Activated CD4-positive, alpha-beta T cell treated with anti-CD3 and anti-CD28 coated beads for 36 hours (primary cell): ENCODE data around the gene IFNA8. TPM values are rescaled to one million over a fixed set of nuclear protein-coding genes. Genes with fewer than 3 reads are reported as not detected.

ENCODE experiments used
- ATAC-seq: fragments of 200-7000 bp; cut with Tn5 transposase; one replicate; pipeline ENCODE4 v1.10.0; 2021; ENCODE audit warnings: mild to moderate bottlenecking, moderate library complexity
- CTCF ChIA-PET: fragments of 350-600 bp; sonication (Branson Sonifier 250); formaldehyde crosslinking; loops from one replicate; lab custom pipeline; 2021; ENCODE audit warnings: antibody characterized with exemption; lab: Charles Lee
- POLR2A ChIA-PET: fragments of 350-600 bp; sonication (Branson Sonifier 250); formaldehyde crosslinking; loops from one replicate; lab custom pipeline; 2021; ENCODE audit warnings: antibody characterized with exemption, inconsistent platforms; lab: Charles Lee
- DNase-seq: peaks from one replicate; pipeline ENCODE4 v3.0.0-alpha.2; 2020
- H3K27ac Mint-ChIP-seq: one replicate; pipeline ENCODE4 v1.8.0; 2021; ENCODE audit warnings: mixed read lengths
- H3K27me3 Mint-ChIP-seq: one replicate; pipeline ENCODE4 v1.8.0; 2021; ENCODE audit warnings: mixed read lengths
- H3K36me3 Mint-ChIP-seq: one replicate; pipeline ENCODE4 v1.8.0; 2021; ENCODE audit warnings: low read depth, mixed read lengths
- H3K4me1 Mint-ChIP-seq: one replicate; pipeline ENCODE4 v1.8.0; 2021; ENCODE audit warnings: mixed read lengths
- H3K4me3 Mint-ChIP-seq: one replicate; pipeline ENCODE4 v1.8.0; 2021; ENCODE audit warnings: mild to moderate bottlenecking, moderate library complexity, mixed read lengths
- H3K9me3 Mint-ChIP-seq: one replicate; pipeline ENCODE4 v1.8.0; 2021; ENCODE audit warnings: low read depth, mixed read lengths
- intact Hi-C, 2 experiments: fragments of 100-400 bp; cut with DNase I in 1 of 2; cut with micrococcal nuclease in 1 of 2; formaldehyde crosslinking; loops; one replicate each; pipeline versions ENCODE4 v1.14.2 to v1.15.1; 2022 to 2024; cut with DNase I, micrococcal nuclease
- total RNA-seq, 2 experiments: library from RNA; stranded (reverse); gene quantifications; one replicate each; pipeline ENCODE4 v1.2.3, GENCODE V29; 2021

Gene IFNA8
- total RNA-seq, 2 experiments from 2014 or later, result not detected

DNA sequence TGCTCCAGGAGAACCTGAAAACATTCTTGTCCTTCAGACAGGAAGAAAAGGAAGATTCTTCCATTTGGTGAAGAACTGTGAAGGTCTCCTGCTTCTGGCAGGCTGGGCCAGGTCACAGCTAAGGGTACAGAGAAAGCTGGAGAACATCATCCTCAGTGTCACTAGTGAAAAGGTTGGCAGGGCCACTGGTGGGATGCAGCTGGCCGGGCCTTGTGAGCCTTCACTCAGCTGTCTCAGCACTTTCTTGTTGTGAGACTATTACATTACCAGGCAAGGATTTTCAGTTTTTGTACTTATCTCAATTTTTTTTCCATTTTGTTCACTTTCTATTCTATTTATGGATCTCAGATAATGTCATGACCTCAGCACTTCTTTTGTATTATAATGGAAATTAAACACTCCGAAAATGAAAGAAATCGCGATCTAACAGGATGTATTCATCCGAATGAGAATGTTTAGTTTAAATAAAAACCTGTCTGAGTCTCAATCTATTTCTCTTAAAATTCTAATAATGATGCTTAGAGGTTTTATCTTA, 9.9 kb upstream of the IFNA8 start:
- peaks cover 54% of the 10 kb centered on the region for H3K27me3 Mint-ChIP-seq
- no peaks in the 10 kb centered on the region for H3K36me3 Mint-ChIP-seq

DNA sequence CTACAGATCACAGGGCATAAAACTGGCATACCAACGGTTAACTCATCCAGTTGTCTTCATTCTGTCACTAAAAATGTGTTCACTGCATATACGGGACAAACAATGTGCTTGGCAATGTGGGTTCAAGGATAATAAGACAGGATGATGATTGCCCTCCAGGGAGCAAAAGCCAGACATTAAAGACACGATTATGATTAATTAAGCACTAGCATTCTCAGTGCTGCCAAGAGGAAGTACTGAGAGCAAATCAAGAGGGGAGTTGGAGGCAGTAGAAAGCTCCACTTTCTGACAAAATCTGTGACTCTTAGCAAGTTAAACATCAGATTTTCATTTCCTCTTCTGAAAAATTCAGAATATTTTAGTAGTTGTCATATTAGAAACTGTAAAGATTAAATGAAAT, 9.0 kb upstream of the IFNA8 start:
- no peak overlapping the region for H3K4me3 Mint-ChIP-seq
- no peaks in the 10 kb centered on the region for H3K9me3 Mint-ChIP-seq
- ChIA-PET CTCF (interaction anchor here (0.7 to 2.8 kb wide), 2 partner anchors 69 to 195 kb away, joined by 3 to 8 read pairs; no protein-coding TSS in a partner anchor), POLR2A (no interaction called here)
- H3K4me1 Mint-ChIP-seq, result peaks cover 24% of the 10 kb centered on the region
- intact Hi-C loops, result loop anchor here (5.0 kb wide), 2 partner anchors 43 to 203 kb away; no protein-coding TSS in a partner anchor
- H3K27me3 Mint-ChIP-seq, result peaks cover 56% of the 10 kb centered on the region
- H3K36me3 Mint-ChIP-seq, result no peaks in the 10 kb centered on the region
- no peak overlapping the region for H3K27ac Mint-ChIP-seq
- ATAC-seq (no peak), DNase-seq (no peak)

More for the DNA sequence above, 9.9 kb upstream of the IFNA8 start:
- Mint-ChIP-seq H3K4me3 (no peak overlapping the region), H3K4me1 (peaks cover 24% of the 10 kb centered on the region), H3K9me3 (no peaks in the 10 kb centered on the region), H3K27ac (no peak overlapping the region)
- CTCF ChIA-PET, result interaction anchor here (0.6 to 2.8 kb wide), 7 partner anchors 7 to 147 kb away, joined by 3 to 12 read pairs (median 5); no protein-coding TSS in a partner anchor
- ATAC-seq (no peak), DNase-seq (no peak)
- POLR2A ChIA-PET, result interaction anchor here (0.6 kb wide), 1 partner anchor 351 kb away, joined by 3 read pairs; no protein-coding TSS in a partner anchor
- intact Hi-C loops, result loop anchor here (5.0 kb wide), 2 partner anchors 42 to 202 kb away; no protein-coding TSS in a partner anchor

DNA sequence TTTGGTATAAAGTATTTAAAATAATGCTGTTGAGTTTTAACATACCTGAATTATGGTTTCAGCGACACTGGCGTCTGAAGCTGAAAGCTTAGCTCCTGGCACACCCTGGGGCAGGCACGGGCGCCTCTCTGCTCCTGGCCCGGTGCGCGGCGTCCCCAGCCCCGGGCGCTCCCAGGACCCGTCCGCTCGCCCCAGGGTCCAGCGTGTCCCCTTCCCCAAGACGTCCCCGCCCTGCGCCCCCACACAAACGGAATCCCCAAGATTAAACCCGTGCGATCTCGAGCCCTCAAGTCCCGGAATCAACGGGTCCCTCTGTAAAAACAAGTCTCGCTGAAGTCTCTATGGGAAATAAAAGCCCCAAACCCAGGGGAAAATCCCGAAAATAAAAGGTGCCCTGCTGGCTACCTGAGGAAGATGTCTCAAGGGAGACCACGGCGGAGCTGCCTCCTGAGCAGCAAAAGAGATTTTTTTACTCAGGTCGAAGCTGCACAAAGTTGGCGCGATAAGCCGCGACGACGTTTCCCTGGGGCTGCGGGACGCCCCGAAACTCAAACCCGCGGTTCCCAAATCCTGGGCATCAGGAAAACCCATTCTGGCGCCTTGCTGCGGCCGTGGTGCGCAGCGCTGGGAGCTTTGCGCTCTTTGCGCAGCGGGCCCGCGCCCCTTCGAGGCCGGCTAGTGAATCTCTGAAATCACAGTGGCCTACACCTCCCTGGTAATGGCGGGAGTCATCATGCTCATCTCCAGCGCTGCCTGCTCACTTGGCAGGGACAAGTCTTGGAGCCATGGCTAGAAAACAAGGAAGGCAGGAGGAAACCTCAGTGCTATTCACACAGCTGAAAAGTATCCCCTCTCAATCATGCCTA, 6.3 kb upstream of the IFNA8 start:
- POLR2A ChIA-PET, result no interaction called here
- CTCF ChIA-PET, result interaction anchor here (0.5 to 2.0 kb wide), 15 partner anchors 8 to 778 kb away, joined by 3 to 8 read pairs (median 4); no protein-coding TSS in a partner anchor
- H3K27ac Mint-ChIP-seq, result no peak overlapping the region
- intact Hi-C loops, result no loop called here
- DNase-seq (peak; percentile 34), ATAC-seq (peak; percentile 42)
- no peaks in the 10 kb centered on the region for H3K36me3 Mint-ChIP-seq
- H3K9me3 Mint-ChIP-seq, result no peaks in the 10 kb centered on the region
- peak overlapping the region; percentile 34 for H3K4me3 Mint-ChIP-seq
- peaks cover 52% of the 10 kb centered on the region for H3K27me3 Mint-ChIP-seq
- H3K4me1 Mint-ChIP-seq, result peaks cover 16% of the 10 kb centered on the region

DNA sequence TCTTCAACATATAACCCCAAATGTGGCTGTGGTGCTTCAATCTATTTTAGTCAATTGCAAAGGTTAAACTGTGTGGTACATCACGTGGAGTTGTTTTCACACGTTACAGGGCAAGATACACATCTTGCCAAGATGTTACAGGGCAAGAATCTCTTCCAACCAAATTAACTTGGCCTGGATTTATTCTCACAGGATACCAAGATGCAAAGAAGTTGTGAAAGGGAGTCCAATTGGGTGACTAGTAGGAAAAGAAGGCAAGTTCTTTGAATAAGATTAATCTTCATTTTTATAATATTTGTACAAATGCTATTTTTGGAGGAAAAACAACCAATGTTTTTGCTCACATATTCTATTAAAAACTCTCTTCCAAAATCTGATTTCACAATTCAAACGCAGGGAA, 4.8 kb upstream of the IFNA8 start:
- CTCF ChIA-PET, result interaction anchor here (0.8 to 2.0 kb wide), 3 partner anchors 8 to 32 kb away, joined by 3 to 7 read pairs (median 4); no protein-coding TSS in a partner anchor
- peaks cover 44% of the 10 kb centered on the region for H3K27me3 Mint-ChIP-seq
- no peak overlapping the region for H3K4me3 Mint-ChIP-seq
- DNase-seq (no peak), ATAC-seq (no peak)
- POLR2A ChIA-PET, result no interaction called here
- no peaks in the 10 kb centered on the region for H3K9me3 Mint-ChIP-seq
- peaks cover 14% of the 10 kb centered on the region for H3K4me1 Mint-ChIP-seq
- H3K27ac Mint-ChIP-seq, result no peak overlapping the region
- intact Hi-C loops, result no loop called here
- no peaks in the 10 kb centered on the region for H3K36me3 Mint-ChIP-seq

DNA sequence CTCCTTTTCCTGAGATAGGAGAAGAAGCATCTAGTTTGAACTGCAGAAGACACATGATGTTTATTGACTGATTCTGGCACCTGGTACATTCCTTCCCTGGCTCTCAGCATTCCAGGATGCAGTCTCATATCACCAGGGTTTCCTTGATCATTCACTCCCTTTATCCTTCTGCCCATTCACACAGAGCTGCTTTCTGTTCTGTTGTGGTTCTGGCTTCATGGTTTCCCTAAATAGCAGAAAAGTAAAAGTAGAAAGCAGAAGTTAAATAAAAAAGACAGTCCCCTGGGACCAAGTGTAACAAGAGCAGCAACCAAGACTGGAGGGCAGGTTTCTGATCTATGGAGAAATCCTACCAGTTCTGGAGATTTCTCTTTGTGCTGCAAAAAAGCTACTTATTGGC, 3.2 kb downstream of the IFNA8 start:
- ATAC-seq (no peak), DNase-seq (no peak)
- Mint-ChIP-seq H3K27ac (no peak overlapping the region), H3K4me1 (no peaks in the 10 kb centered on the region), H3K36me3 (no peaks in the 10 kb centered on the region), H3K27me3 (peaks cover 7% of the 10 kb centered on the region), H3K9me3 (no peaks in the 10 kb centered on the region), H3K4me3 (no peak overlapping the region)
- CTCF ChIA-PET, result interaction anchor here (0.6 to 2.1 kb wide), 2 partner anchors 9 to 153 kb away, joined by 3 to 4 read pairs; no protein-coding TSS in a partner anchor
- POLR2A ChIA-PET, result no interaction called here
- intact Hi-C loops, result no loop called here

DNA sequence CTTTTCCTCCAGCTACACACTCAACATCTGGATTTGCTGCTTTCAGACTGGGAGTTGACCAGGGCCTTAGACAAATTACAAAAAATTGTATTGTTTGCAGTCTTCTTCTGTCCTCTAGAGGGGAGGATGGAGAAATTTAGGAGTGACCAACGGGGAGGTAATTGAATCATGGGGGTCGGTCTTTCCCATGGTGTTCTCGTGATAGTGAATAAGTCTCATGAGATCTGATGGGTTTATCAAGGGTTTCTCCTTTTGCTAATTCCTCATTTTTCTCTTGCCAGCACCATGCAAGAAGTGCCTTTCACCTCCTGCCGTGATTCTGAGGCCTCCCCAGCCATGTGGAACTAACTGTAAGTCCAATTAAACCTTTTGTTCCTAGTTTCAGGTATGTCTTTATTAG, 4.2 kb downstream of the IFNA8 start:
- ChIA-PET POLR2A (no interaction called here), CTCF (interaction anchor here (1.2 kb wide), 1 partner anchor 84 kb away, joined by 6 read pairs; no protein-coding TSS in a partner anchor)
- Mint-ChIP-seq H3K4me3 (no peak overlapping the region), H3K27me3 (peaks cover 5% of the 10 kb centered on the region), H3K4me1 (no peaks in the 10 kb centered on the region), H3K27ac (no peak overlapping the region), H3K9me3 (no peaks in the 10 kb centered on the region), H3K36me3 (no peaks in the 10 kb centered on the region)
- ATAC-seq (no peak), DNase-seq (no peak)
- intact Hi-C loops, result no loop called here

DNA sequence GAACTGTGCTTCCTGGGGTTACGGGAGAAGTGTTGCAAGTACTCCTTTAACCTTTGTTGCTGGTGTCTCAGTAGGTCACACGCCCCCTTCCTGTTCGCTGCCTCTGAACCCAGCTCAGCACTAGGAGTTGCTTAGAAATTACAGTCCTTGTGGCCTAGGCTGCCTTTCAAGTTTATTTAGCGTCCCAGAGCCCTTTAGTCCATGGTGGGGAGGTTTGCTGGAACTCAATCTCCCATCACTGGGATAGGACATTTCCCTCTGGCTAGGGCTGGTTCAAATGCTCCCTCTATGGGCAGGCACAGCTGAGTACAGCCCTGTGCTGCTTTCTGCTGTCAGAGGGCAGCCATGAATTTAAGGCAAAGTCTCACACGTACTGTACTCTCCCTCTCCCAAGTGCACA, 4.7 kb downstream of the IFNA8 start:
- H3K4me3 Mint-ChIP-seq, result no peak overlapping the region
- H3K36me3 Mint-ChIP-seq, result no peaks in the 10 kb centered on the region
- no peaks in the 10 kb centered on the region for H3K4me1 Mint-ChIP-seq
- intact Hi-C loops, result no loop called here
- peak; percentile 65 for ATAC-seq
- no peaks in the 10 kb centered on the region for H3K9me3 Mint-ChIP-seq
- peaks cover 5% of the 10 kb centered on the region for H3K27me3 Mint-ChIP-seq
- peak; percentile 31 for DNase-seq
- CTCF ChIA-PET, result interaction anchor here (0.5 to 1.2 kb wide), 2 partner anchors 85 to 242 kb away, joined by 3 to 6 read pairs; no protein-coding TSS in a partner anchor
- no peak overlapping the region for H3K27ac Mint-ChIP-seq
- POLR2A ChIA-PET, result no interaction called here

DNA sequence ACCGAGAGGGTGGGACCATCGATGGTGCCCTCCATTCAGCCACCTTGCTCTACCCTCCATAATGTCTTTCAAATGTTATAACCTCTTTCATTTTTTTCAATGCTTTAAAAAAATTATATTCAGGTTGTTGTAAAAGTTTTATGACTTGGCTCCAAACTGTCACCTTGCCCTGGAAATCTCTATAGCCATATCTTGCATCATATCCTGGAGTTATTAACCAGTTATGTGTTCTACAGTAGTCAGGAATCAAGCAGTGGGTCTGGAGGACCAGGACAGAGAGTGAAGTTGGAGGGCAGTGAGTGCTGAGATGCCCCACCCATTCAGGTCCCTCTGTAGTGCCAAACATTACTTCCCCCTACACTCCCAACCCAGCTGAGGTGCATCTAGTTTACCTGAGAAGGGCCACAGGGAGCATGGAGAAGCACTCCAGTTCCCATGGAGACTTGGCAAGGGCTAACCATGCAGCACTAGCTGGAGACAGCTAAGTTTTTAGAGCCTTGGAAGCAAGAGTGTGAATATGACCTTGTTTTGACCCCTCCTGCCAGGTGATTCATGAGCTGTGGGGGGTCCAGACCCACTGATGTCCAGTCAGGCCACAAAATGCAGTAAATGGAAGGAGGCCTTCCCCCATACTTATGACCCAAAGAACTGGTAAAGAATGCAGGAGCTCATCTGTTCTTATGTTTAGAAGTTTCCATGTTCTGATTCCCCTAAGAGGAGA, 5.5 kb downstream of the IFNA8 start:
- no peaks in the 10 kb centered on the region for H3K9me3 Mint-ChIP-seq
- ATAC-seq (no peak), DNase-seq (no peak)
- peaks cover 5% of the 10 kb centered on the region for H3K27me3 Mint-ChIP-seq
- H3K4me1 Mint-ChIP-seq, result no peaks in the 10 kb centered on the region
- POLR2A ChIA-PET, result no interaction called here
- intact Hi-C loops, result no loop called here
- CTCF ChIA-PET, result interaction anchor here (0.5 to 1.3 kb wide), 4 partner anchors 18 to 241 kb away, joined by 3 to 6 read pairs (median 3); no protein-coding TSS in a partner anchor
- H3K4me3 Mint-ChIP-seq, result no peak overlapping the region
- H3K27ac Mint-ChIP-seq, result no peak overlapping the region
- H3K36me3 Mint-ChIP-seq, result no peaks in the 10 kb centered on the region

DNA sequence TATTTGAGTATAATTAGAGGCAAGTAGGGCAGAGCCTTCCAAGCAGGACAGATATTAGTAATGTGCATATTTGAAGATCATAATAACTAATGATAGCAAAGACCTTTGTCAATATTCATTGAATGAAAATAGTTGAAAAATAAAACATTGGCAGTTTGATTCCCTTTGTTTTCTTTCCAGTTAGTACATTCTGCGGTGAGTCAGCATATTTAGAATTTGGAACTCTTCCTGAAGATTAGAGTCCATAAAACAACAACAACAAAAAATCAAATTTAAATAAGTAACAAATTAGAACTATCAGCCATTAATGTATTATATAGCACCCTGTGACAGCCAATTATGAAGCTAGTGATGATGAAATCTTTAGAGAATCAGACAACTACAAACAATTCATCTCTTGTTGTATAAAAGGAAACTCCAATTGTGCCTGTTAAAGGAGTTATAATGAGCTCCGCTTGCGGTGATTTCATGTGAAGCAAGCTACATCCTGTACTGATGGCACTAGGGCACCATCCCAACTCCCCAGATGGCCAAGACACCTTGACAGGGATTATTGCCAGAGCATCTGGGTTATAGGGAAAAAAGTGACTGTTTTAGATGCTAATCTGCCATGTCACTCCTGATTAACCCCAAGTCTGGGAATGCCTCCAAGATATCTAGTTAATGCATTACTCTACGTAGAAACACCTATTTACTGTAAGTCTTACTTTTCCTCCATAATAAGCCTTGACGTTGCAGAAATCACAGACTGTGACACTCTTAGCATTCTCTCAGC, 6.8 kb downstream of the IFNA8 start:
- intact Hi-C loops, result no loop called here
- peaks cover 4% of the 10 kb centered on the region for H3K27me3 Mint-ChIP-seq
- H3K4me3 Mint-ChIP-seq, result no peak overlapping the region
- DNase-seq, result no peak
- H3K36me3 Mint-ChIP-seq, result no peaks in the 10 kb centered on the region
- H3K4me1 Mint-ChIP-seq, result no peaks in the 10 kb centered on the region
- no peak overlapping the region for H3K27ac Mint-ChIP-seq
- ChIA-PET POLR2A (no interaction called here), CTCF (interaction anchor here (0.5 kb wide), 1 partner anchor 221 kb away, joined by 3 read pairs; no protein-coding TSS in a partner anchor)
- no peaks in the 10 kb centered on the region for H3K9me3 Mint-ChIP-seq
- no peak for ATAC-seq

DNA sequence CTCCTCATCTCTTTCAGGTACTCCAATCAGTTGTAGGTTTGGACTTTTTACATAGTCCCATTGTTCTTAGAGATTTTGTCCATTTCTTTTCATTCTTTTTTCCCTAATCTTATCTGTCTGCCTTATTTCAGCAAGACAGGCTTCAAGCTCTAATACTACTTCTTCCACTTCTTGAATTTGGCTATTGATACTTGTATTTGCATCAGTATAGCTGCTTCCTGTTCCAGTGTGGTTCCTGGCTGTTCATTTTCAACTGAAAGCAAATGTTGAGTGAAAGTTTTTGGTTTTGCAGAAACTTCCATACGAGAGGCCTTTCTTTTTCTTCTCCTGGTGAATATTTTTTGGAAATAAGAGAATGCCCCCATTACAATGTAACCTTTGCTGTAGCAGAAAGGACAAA, 19.3 kb downstream of the IFNA8 start:
- Mint-ChIP-seq H3K27ac (no peak overlapping the region), H3K4me3 (no peak overlapping the region), H3K4me1 (no peaks in the 10 kb centered on the region), H3K9me3 (no peaks in the 10 kb centered on the region), H3K27me3 (peaks cover 17% of the 10 kb centered on the region), H3K36me3 (no peaks in the 10 kb centered on the region)
- CTCF ChIA-PET, result interaction anchor here (2.0 kb wide), 1 partner anchor 360 kb away, joined by 6 read pairs; no protein-coding TSS in a partner anchor
- no peak for ATAC-seq
- DNase-seq, result no peak
- intact Hi-C loops, result no loop called here
- POLR2A ChIA-PET, result no interaction called here
